GM23248 (cell line): ENCODE data around the gene GSE1. TPM values are rescaled to one million over a fixed set of nuclear protein-coding genes. Genes with fewer than 3 reads are reported as not detected.

Experiments
- DNase-seq: peaks from one replicate; pipeline ENCODE4 v3.0.0-alpha.2; 2015
- H2AFZ ChIP-seq: fragments of 200-600 bp; sonication (generic); 2 replicates; pipeline ENCODE4 v1.6.1; 2016; ENCODE audit warnings: antibody characterized with exemption
- H3F3A ChIP-seq: fragments of 200-600 bp; sonication (generic); 2 replicates; pipeline ENCODE4 v1.6.1; 2016; ENCODE audit warnings: mild to moderate bottlenecking, antibody characterized with exemption, mixed run types; ENCODE audit not compliant: insufficient read depth
- H3K27ac ChIP-seq: fragments of 200-600 bp; sonication (generic); 2 replicates; pipeline ENCODE4 v1.5.1; 2016; ENCODE audit warnings: mild to moderate bottlenecking
- H3K27me3 ChIP-seq: fragments of 200-600 bp; sonication (generic); replicated peaks from 2 replicates; pipeline ENCODE4 v1.6.1; 2016; ENCODE audit warnings: mild to moderate bottlenecking; ENCODE audit not compliant: insufficient read depth
- H3K36me3 ChIP-seq: fragments of 200-600 bp; sonication (generic); 2 replicates; pipeline ENCODE4 v1.6.1; 2016; ENCODE audit warnings: low read depth, mild to moderate bottlenecking
- H3K4me1 ChIP-seq: fragments of 200-600 bp; sonication (generic); 2 replicates; pipeline ENCODE4 v1.6.1; 2016; ENCODE audit warnings: mild to moderate bottlenecking; ENCODE audit not compliant: insufficient read depth
- H3K4me2 ChIP-seq: fragments of 200-600 bp; sonication (generic); one replicate; pipeline ENCODE4 v1.6.1; 2016; ENCODE audit warnings: mild to moderate bottlenecking; ENCODE audit not compliant: unreplicated experiment
- H3K4me3 ChIP-seq: fragments of 200-600 bp; sonication (generic); 2 replicates; pipeline ENCODE4 v1.5.1; 2016; ENCODE audit warnings: mild to moderate bottlenecking
- H3K79me2 ChIP-seq: fragments of 200-600 bp; sonication (generic); 2 replicates; pipeline ENCODE4 v1.6.1; 2016; ENCODE audit warnings: mild to moderate bottlenecking; ENCODE audit not compliant: insufficient read depth
- H3K9ac ChIP-seq: fragments of 200-600 bp; sonication (generic); 2 replicates; pipeline ENCODE4 v1.6.1; 2016; ENCODE audit warnings: mild to moderate bottlenecking
- H3K9me2 ChIP-seq: fragments of 200-600 bp; sonication (generic); 2 replicates; pipeline ENCODE4 v1.6.1; 2016; ENCODE audit warnings: mixed run types, mild to moderate bottlenecking, moderate library complexity; ENCODE audit not compliant: insufficient read depth
- H3K9me3 ChIP-seq: fragments of 200-600 bp; sonication (generic); one replicate; pipeline ENCODE4 v1.6.1; 2017; ENCODE audit warnings: low read depth
- H4K20me1 ChIP-seq: fragments of 200-600 bp; sonication (generic); 2 replicates; pipeline ENCODE4 v1.6.0; 2016; ENCODE audit not compliant: insufficient read depth
- EZH2 ChIP-seq: fragments of 200-600 bp; sonication (generic); IDR thresholded peaks from 2 replicates; pipeline ENCODE4 v1.6.1; 2018; ENCODE audit warnings: antibody characterized with exemption, mild to moderate bottlenecking; ENCODE audit not compliant: insufficient read depth, poor library complexity, severe bottlenecking
- EZH2phosphoT487 ChIP-seq: fragments of 200-600 bp; sonication (generic); IDR thresholded peaks from 2 replicates; pipeline ENCODE4 v1.6.1; 2018; ENCODE audit warnings: antibody characterized with exemption, moderate library complexity, mild to moderate bottlenecking, low read depth; ENCODE audit not compliant: insufficient read depth
- WGBS, 2 experiments: methylation state at CpG; one replicate each; pipeline ENCODE4 v1.1.6; 2015 to 2017; ENCODE audit warnings: low lambda C conversion rate in 2 of 2, low coverage in 1 of 2; ENCODE audit errors: missing lambda C conversion rate in 2 of 2; 5-methylcytosine and 5-hydroxymethylcytosine counted together
- in situ Hi-C: fragments of 300-500 bp; cut with MboI; formaldehyde crosslinking; loops from 2 replicates; pipeline ENCODE4 v1.15.0; 2020
- polyA plus RNA-seq: library from polyadenylated mRNA; unstranded; fragments of >200 nt; fragmentation: Nextera tagmentation; extraction: Ambion mirVana; gene quantifications from 2 replicates; pipeline ENCODE4 v1.2.1, GENCODE V29; 2016
- total RNA-seq: library from RNA; depleted of rRNA; stranded (reverse); fragments of >200 nt; shearing (Covaris generic); gene quantifications from 2 replicates; pipeline ENCODE4 v1.2.3, GENCODE V29; 2014

Gene GSE1
- total and polyA plus RNA-seq, 2 experiments from 2014 or later, result 11.6 to 35.1 TPM

GRCh38 chr16:85653290-85653891 is 40.3 kb downstream of the GSE1 start:
- Histone ChIP-seq H2AFZ (no peak overlapping the region), H3K36me3 (peaks cover 9% of the 10 kb centered on the region; the same call in 1 of the 2 replicates), H3K27ac (0 out of 2 replicates have a peak overlapping the region, but pooled peaks have one; percentile 18), H3K9ac (peak overlapping the region; percentile 28; the same call in 1 of the 2 replicates), H3K9me3 (no peaks in the 10 kb centered on the region), H3K4me3 (no peak overlapping the region), H3K4me1 (peaks cover 6% of the 10 kb centered on the region; the same call in 1 of the 2 replicates), H3K79me2 (0 out of 2 replicates have a peak, but pooled peaks cover 8% of the 10 kb centered on the region), H3K4me2 (no peak overlapping the region), H3K9me2 (no peaks in the 10 kb centered on the region), H3F3A (peaks cover 8% of the 10 kb centered on the region; the same call in 1 of the 2 replicates), H3K27me3 (no peaks in the 10 kb centered on the region), H4K20me1 (no peaks in the 10 kb centered on the region)
- 80 to 83% methylated on average over 21 of the region's 21 CpGs for WGBS, 2 experiments
- TF ChIP-seq EZH2, result no peak
- no peak for DNase-seq
- in situ Hi-C loops, result no loop called here

- Histone ChIP-seq H3K4me1 (peaks cover 6% of the 10 kb centered on the region; the same call in 1 of the 2 replicates), H3K4me3 (no peak overlapping the region), H3K27me3 (no peaks in the 10 kb centered on the region), H3K27ac (no peak overlapping the region), H3K9me3 (no peaks in the 10 kb centered on the region), H4K20me1 (no peaks in the 10 kb centered on the region), H3K36me3 (peaks cover 9% of the 10 kb centered on the region; the same call in 1 of the 2 replicates), H3F3A (peaks cover 8% of the 10 kb centered on the region; the same call in 1 of the 2 replicates), H2AFZ (no peak overlapping the region), H3K79me2 (no peaks in the 10 kb centered on the region), H3K9me2 (no peaks in the 10 kb centered on the region), H3K9ac (no peak overlapping the region), H3K4me2 (no peak overlapping the region)
- 95 to 97% methylated on average over 31 to 41 of the region's 41 CpGs for WGBS, 2 experiments
- in situ Hi-C loops, result no loop called here
- TF ChIP-seq EZH2, result no peak
- TF ChIP-seq EZH2phosphoT487, result no peak
- DNase-seq, result no peak
These were observed 41.4 kb downstream of the GSE1 start for GRCh38 chr16:85654251-85655095.

GRCh38 chr16:85655216-85656129 is 42.4 kb downstream of the GSE1 start:
- Histone ChIP-seq H3K27me3 (no peaks in the 10 kb centered on the region), H4K20me1 (no peaks in the 10 kb centered on the region), H3K9ac (no peak overlapping the region), H3K9me2 (no peaks in the 10 kb centered on the region), H3K4me3 (no peak overlapping the region), H3K79me2 (no peaks in the 10 kb centered on the region), H2AFZ (no peak overlapping the region), H3K36me3 (peaks cover 9% of the 10 kb centered on the region; the same call in 1 of the 2 replicates), H3K9me3 (no peaks in the 10 kb centered on the region), H3F3A (peaks cover 8% of the 10 kb centered on the region; the same call in 1 of the 2 replicates), H3K27ac (no peak overlapping the region), H3K4me1 (peaks cover 6% of the 10 kb centered on the region; the same call in 1 of the 2 replicates), H3K4me2 (no peak overlapping the region)
- in situ Hi-C loops, result no loop called here
- no peak for TF ChIP-seq EZH2phosphoT487
- no peak for TF ChIP-seq EZH2
- WGBS, 2 experiments, result 86 to 87% methylated on average over 28 to 31 of the region's 35 CpGs
- no peak for DNase-seq
